ENCODE results near the gene VWA8.

VWA8 gene

GRCh38 chr13:41554626-41555386, 406.1 kb downstream of the VWA8 start (continued):
- TF ChIP-seq CREB5 (CRISPR knock-in tag; IDR thresholded peaks at IDR 0.05; ENCODE audit: low read depth) (no peak), TCF4 (CRISPR knock-in tag; IDR thresholded peaks at IDR 0.05; ENCODE audit: borderline replicate concordance) (no peak), ISL1 (CRISPR knock-in tag; IDR thresholded peaks at IDR 0.05) (no peak)

- TF ChIP-seq, protein P1, sequence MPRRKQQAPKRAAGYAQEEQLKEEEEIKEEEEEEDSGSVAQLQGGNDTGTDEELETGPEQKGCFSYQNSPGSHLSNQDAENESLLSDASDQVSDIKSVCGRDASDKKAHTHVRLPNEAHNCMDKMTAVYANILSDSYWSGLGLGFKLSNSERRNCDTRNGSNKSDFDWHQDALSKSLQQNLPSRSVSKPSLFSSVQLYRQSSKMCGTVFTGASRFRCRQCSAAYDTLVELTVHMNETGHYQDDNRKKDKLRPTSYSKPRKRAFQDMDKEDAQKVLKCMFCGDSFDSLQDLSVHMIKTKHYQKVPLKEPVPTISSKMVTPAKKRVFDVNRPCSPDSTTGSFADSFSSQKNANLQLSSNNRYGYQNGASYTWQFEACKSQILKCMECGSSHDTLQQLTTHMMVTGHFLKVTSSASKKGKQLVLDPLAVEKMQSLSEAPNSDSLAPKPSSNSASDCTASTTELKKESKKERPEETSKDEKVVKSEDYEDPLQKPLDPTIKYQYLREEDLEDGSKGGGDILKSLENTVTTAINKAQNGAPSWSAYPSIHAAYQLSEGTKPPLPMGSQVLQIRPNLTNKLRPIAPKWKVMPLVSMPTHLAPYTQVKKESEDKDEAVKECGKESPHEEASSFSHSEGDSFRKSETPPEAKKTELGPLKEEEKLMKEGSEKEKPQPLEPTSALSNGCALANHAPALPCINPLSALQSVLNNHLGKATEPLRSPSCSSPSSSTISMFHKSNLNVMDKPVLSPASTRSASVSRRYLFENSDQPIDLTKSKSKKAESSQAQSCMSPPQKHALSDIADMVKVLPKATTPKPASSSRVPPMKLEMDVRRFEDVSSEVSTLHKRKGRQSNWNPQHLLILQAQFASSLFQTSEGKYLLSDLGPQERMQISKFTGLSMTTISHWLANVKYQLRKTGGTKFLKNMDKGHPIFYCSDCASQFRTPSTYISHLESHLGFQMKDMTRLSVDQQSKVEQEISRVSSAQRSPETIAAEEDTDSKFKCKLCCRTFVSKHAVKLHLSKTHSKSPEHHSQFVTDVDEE (CRISPR knock-in tag; IDR thresholded peaks at IDR 0.05): no peak
- ATAC-seq: no peak
Observed at GRCh38 chr13:41554180-41554579, 406.7 kb downstream of the VWA8 start.

- peak; percentile 30; the same call in 1 of the 3 replicates for ATAC-seq
- TF ChIP-seq RARB (CRISPR knock-in tag; IDR thresholded peaks at IDR 0.05): no peak
- TF ChIP-seq CSRNP3 (CRISPR knock-in tag; IDR thresholded peaks at IDR 0.05): no peak
- no peak for TF ChIP-seq BACH2 (CRISPR knock-in tag; IDR thresholded peaks at IDR 0.05; ENCODE audit: borderline replicate concordance)
- TF ChIP-seq PPARA (CRISPR knock-in tag; IDR thresholded peaks at IDR 0.05; ENCODE audit: borderline replicate concordance): no peak
- no peak for TF ChIP-seq OSR1 (CRISPR knock-in tag; IDR thresholded peaks at IDR 0.05)
- no peak for TF ChIP-seq SNAI2 (CRISPR knock-in tag; IDR thresholded peaks at IDR 0.05)
- no peak for TF ChIP-seq ISL1 (CRISPR knock-in tag; IDR thresholded peaks at IDR 0.05)
- TF ChIP-seq ZFP30 (CRISPR knock-in tag; IDR thresholded peaks at IDR 0.05): no peak
- no peak for TF ChIP-seq ZFP3 (CRISPR knock-in tag; IDR thresholded peaks at IDR 0.05)
- TF ChIP-seq ZNF565 (CRISPR knock-in tag; conservative IDR thresholded peaks at IDR 0.05; ENCODE audit: low read depth): no peak
- no peak for TF ChIP-seq CSDC2 (CRISPR knock-in tag; IDR thresholded peaks at IDR 0.05)
- no peak for TF ChIP-seq TOX (CRISPR knock-in tag; IDR thresholded peaks at IDR 0.05; ENCODE audit: borderline replicate concordance)
- TF ChIP-seq PATZ1 (CRISPR knock-in tag; IDR thresholded peaks at IDR 0.05; ENCODE audit: borderline replicate concordance): no peak
- TF ChIP-seq ESRRG (CRISPR knock-in tag; IDR thresholded peaks at IDR 0.05): no peak
- TF ChIP-seq, protein P1 (CRISPR knock-in tag; IDR thresholded peaks at IDR 0.05): no peak
- TF ChIP-seq POU6F1 (CRISPR knock-in tag; IDR thresholded peaks at IDR 0.05; ENCODE audit: borderline replicate concordance, low read depth): no peak
- TF ChIP-seq ZC3H10 (CRISPR knock-in tag; IDR thresholded peaks at IDR 0.05): no peak
- no peak for TF ChIP-seq ZNF8 (CRISPR knock-in tag; IDR thresholded peaks at IDR 0.05)
- no peak for TF ChIP-seq GLIS3 (CRISPR knock-in tag; IDR thresholded peaks at IDR 0.05)
- TF ChIP-seq ARNTL (CRISPR knock-in tag; IDR thresholded peaks at IDR 0.05; ENCODE audit: borderline replicate concordance, low read depth): no peak
Observed at GRCh38 chr13:41552031-41552430, 408.9 kb downstream of the VWA8 start.
